Keratinocyte (primary cell): ENCODE results near the gene LSM10.

Source experiments
- EZH2 ChIP-seq: IDR thresholded peaks from one replicate; pipeline ENCODE4 v1.6.1; 2012; ENCODE audit warnings: inconsistent platforms, mild to moderate bottlenecking, low read length, moderate library complexity
- TF ChIP-seq, protein P1 (sequence below), 3 experiments: IDR thresholded peaks in 1 of 3; conservative IDR thresholded peaks in 1 of 3; optimal IDR thresholded peaks in 1 of 3; 2 replicates in 2 of 3; 3 replicates in 1 of 3; pipeline versions ENCODE3 to v1.5.1; 2011; ENCODE audit warnings: low read length in 3 of 3, mild to moderate bottlenecking in 3 of 3, moderate library complexity in 2 of 3, control low read depth in 1 of 3, inconsistent platforms in 1 of 3; ENCODE audit not compliant: insufficient read depth in 2 of 3; ENCODE audit errors: extremely low read depth in 1 of 3

DNA sequence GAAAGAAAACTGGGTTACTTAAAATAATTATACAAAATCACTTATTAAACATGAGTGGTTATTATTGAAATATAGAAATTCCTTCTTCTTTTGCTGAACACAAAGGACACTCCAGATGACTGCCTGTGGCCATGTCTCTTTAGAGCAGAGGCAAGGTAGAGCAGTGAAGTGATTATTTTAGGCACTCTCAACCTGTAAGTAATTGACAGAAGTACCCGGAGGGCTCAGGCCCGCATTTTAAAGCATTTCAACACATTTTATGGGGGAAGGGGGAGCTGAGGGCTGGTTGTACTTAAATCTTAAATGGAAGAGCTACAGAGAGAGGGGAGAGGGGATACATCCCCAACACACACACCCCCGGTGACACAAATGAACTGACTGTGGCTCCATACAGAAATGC lies 42.3 kb upstream of the LSM10 start:
- TF ChIP-seq, protein P1, sequence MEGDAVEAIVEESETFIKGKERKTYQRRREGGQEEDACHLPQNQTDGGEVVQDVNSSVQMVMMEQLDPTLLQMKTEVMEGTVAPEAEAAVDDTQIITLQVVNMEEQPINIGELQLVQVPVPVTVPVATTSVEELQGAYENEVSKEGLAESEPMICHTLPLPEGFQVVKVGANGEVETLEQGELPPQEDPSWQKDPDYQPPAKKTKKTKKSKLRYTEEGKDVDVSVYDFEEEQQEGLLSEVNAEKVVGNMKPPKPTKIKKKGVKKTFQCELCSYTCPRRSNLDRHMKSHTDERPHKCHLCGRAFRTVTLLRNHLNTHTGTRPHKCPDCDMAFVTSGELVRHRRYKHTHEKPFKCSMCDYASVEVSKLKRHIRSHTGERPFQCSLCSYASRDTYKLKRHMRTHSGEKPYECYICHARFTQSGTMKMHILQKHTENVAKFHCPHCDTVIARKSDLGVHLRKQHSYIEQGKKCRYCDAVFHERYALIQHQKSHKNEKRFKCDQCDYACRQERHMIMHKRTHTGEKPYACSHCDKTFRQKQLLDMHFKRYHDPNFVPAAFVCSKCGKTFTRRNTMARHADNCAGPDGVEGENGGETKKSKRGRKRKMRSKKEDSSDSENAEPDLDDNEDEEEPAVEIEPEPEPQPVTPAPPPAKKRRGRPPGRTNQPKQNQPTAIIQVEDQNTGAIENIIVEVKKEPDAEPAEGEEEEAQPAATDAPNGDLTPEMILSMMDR (optimal IDR thresholded peaks at IDR 0.05 in 1 of 3, IDR thresholded peaks at IDR 0.05 in 1 of 3, conservative IDR thresholded peaks at IDR 0.05 in 1 of 3; ENCODE audit: extremely low read depth in 1 of 3, insufficient read depth in 2 of 3, low read length in 3 of 3): no peak
- TF ChIP-seq EZH2: no peak
